IMR-90 (cell line): Measurements from ENCODE around the gene AJM1. TPM values are rescaled to one million over a fixed set of nuclear protein-coding genes. Genes with fewer than 3 reads are reported as not detected.

Experiments used
- ATAC-seq: fragments of 200-7000 bp; cut with Tn5 transposase; 2 replicates; pipeline ENCODE4 v1.9.1; 2020; ENCODE audit warnings: low read depth, mild to moderate bottlenecking, moderate library complexity
- BruUV-seq: library from RNA; stranded (reverse); fragments of 400-500 nt; replicated peaks from 2 replicates; lab custom pipeline; 2021; lab: Mats Ljungman, UMichigan
- CTCF ChIA-PET: fragments of 300-600 bp; formaldehyde crosslinking; extraction: SDS; loops from one replicate; lab custom pipeline; 2021; ENCODE audit warnings: antibody characterized with exemption; lab: Yijun Ruan, JAX
- POLR2A ChIA-PET: fragments of 300-600 bp; sonication (Branson Sonifier 250); formaldehyde crosslinking; loops from one replicate; lab custom pipeline; 2022; ENCODE audit warnings: antibody characterized with exemption; ENCODE audit not compliant: unreplicated experiment; lab: Charles Lee
- DNase-seq: peaks from one replicate; pipeline ENCODE4 v3.0.0; 2013
- H2AFZ ChIP-seq: replicated peaks from 2 replicates; pipeline ENCODE3; 2013; ENCODE audit warnings: low read length, mild to moderate bottlenecking; ENCODE audit not compliant: poor library complexity
- H2AK5ac ChIP-seq: 2 replicates; pipeline ENCODE4 v1.6.1; 2013; ENCODE audit warnings: low read depth, low read length, inconsistent platforms
- H2AK9ac ChIP-seq: replicated peaks from 2 replicates; pipeline ENCODE3; 2013; ENCODE audit warnings: mild to moderate bottlenecking, low read depth, low read length, moderate library complexity; ENCODE audit not compliant: poor library complexity
- H2BK120ac ChIP-seq: 2 replicates; pipeline ENCODE4 v1.6.1; 2013; ENCODE audit warnings: low read depth, low read length, inconsistent platforms
- H2BK15ac ChIP-seq: 3 replicates; pipeline ENCODE4 v1.6.1; 2013; ENCODE audit warnings: low read depth, low read length, inconsistent platforms
- H2BK20ac ChIP-seq: 2 replicates; pipeline ENCODE4 v1.6.1; 2013; ENCODE audit warnings: low read depth, mild to moderate bottlenecking, inconsistent platforms, low read length, moderate library complexity
- H2BK5ac ChIP-seq: 2 replicates; pipeline ENCODE4 v1.6.1; 2013; ENCODE audit warnings: mild to moderate bottlenecking, low read depth, low read length, inconsistent platforms; ENCODE audit not compliant: poor library complexity, severe bottlenecking
- H3K14ac ChIP-seq: replicated peaks from 2 replicates; pipeline ENCODE4 v1.6.1; 2013; ENCODE audit warnings: low read depth, low read length, inconsistent platforms
- H3K18ac ChIP-seq: 2 replicates; pipeline ENCODE4 v1.6.1; 2013; ENCODE audit warnings: low read depth, low read length, control low read depth
- H3K23ac ChIP-seq: 2 replicates; pipeline ENCODE4 v1.6.1; 2013; ENCODE audit warnings: low read depth, low read length, inconsistent platforms
- H3K27ac ChIP-seq: 2 replicates; pipeline ENCODE4 v1.5.1; 2013; ENCODE audit warnings: mild to moderate bottlenecking, control low read depth, low read length; ENCODE audit not compliant: insufficient read depth
- H3K27me3 ChIP-seq: 2 replicates; pipeline ENCODE4 v1.6.1; 2013; ENCODE audit warnings: low read length; ENCODE audit not compliant: control insufficient read depth, insufficient read depth
- H3K36me3 ChIP-seq: 2 replicates; pipeline ENCODE4 v1.6.1; 2013; ENCODE audit warnings: low read length, mixed read lengths; ENCODE audit not compliant: control insufficient read depth, insufficient read depth
- H3K4ac ChIP-seq: 2 replicates; pipeline ENCODE4 v1.6.1; 2013; ENCODE audit warnings: low read depth, low read length, inconsistent platforms
- H3K4me1 ChIP-seq: 2 replicates; pipeline ENCODE4 v1.6.1; 2013; ENCODE audit warnings: low read length, mixed read lengths; ENCODE audit not compliant: control insufficient read depth, insufficient read depth
- H3K4me2 ChIP-seq: 2 replicates; pipeline ENCODE4 v1.6.1; 2013; ENCODE audit warnings: low read depth, mild to moderate bottlenecking, control low read depth, low read length, moderate library complexity
- H3K4me3 ChIP-seq: 2 replicates; pipeline ENCODE4 v1.5.1; 2013; ENCODE audit warnings: low read depth, mild to moderate bottlenecking, control low read depth, low read length, moderate library complexity; ENCODE audit not compliant: insufficient read depth
- H3K56ac ChIP-seq: 2 replicates; pipeline ENCODE4 v1.6.1; 2013; ENCODE audit warnings: low read length, inconsistent platforms; ENCODE audit not compliant: insufficient read depth; ENCODE audit errors: extremely low read depth
- H3K79me1 ChIP-seq, 2 experiments: 2 replicates each; pipeline ENCODE4 v1.6.1; 2013; ENCODE audit warnings: low read length in 2 of 2, inconsistent platforms in 1 of 2, low read depth in 1 of 2
- H3K9ac ChIP-seq: 2 replicates; pipeline ENCODE4 v1.6.1; 2013; ENCODE audit warnings: low read depth, low read length, control low read depth
- H3K9me1 ChIP-seq: 2 replicates; pipeline ENCODE4 v1.6.1; 2013; ENCODE audit warnings: low read length, inconsistent platforms; ENCODE audit not compliant: insufficient read depth
- H3K9me3 ChIP-seq: 2 replicates; pipeline ENCODE4 v1.6.1; 2013; ENCODE audit warnings: low read length; ENCODE audit not compliant: control insufficient read depth, insufficient read depth
- H4K20me1 ChIP-seq: 2 replicates; pipeline ENCODE4 v1.6.1; 2013; ENCODE audit warnings: low read length, inconsistent platforms; ENCODE audit not compliant: insufficient read depth
- H4K5ac ChIP-seq: 2 replicates; pipeline ENCODE4 v1.6.1; 2013; ENCODE audit warnings: mild to moderate bottlenecking, low read depth, low read length, control low read depth
- H4K8ac ChIP-seq, 2 experiments: 2 replicates each; pipeline ENCODE4 v1.6.1; 2013; ENCODE audit warnings: low read depth in 2 of 2, low read length in 2 of 2, control low read depth in 1 of 2, inconsistent platforms in 1 of 2
- H4K91ac ChIP-seq: 2 replicates; pipeline ENCODE4 v1.6.1; 2013; ENCODE audit warnings: low read depth, low read length, inconsistent platforms; ENCODE audit not compliant: insufficient read depth
- BHLHE40 ChIP-seq: fragments of 150-350 bp; IDR thresholded peaks from 2 replicates; pipeline ENCODE4 v1.6.1; 2016; ENCODE audit warnings: mild to moderate bottlenecking, low read depth, low read length
- CEBPB ChIP-seq: IDR thresholded peaks from 2 replicates; pipeline ENCODE4 v1.6.1; 2012; ENCODE audit warnings: low read depth, low read length, improper control_type of control experiment
- CHD1 ChIP-seq: IDR thresholded peaks from 2 replicates; pipeline ENCODE4 v1.6.1; 2012; ENCODE audit warnings: low read depth, low read length, improper control_type of control experiment
- FOS ChIP-seq: fragments of 150-350 bp; IDR thresholded peaks from 2 replicates; pipeline ENCODE4 v1.6.1; 2016; ENCODE audit warnings: low read depth, low read length
- MAFK ChIP-seq: IDR thresholded peaks from 2 replicates; pipeline ENCODE4 v1.6.1; 2012; ENCODE audit warnings: low read depth, low read length, improper control_type of control experiment
- MAZ ChIP-seq: IDR thresholded peaks from 2 replicates; pipeline ENCODE4 v1.6.1; 2012; ENCODE audit warnings: low read depth, mild to moderate bottlenecking, low read length, improper control_type of control experiment, moderate library complexity, borderline replicate concordance
- MXI1 ChIP-seq: IDR thresholded peaks from 2 replicates; pipeline ENCODE4 v1.6.1; 2012; ENCODE audit warnings: low read depth, mild to moderate bottlenecking, low read length, moderate library complexity, borderline replicate concordance
- NFE2L2 ChIP-seq: fragments of 150-350 bp; IDR thresholded peaks from 2 replicates; pipeline ENCODE4 v1.6.1; 2016; ENCODE audit warnings: low read depth, mild to moderate bottlenecking, low read length
- POLR2A ChIP-seq: IDR thresholded peaks from 2 replicates; pipeline ENCODE4 v1.6.1; 2012; ENCODE audit warnings: mild to moderate bottlenecking, low read depth, low read length
- RAD21 ChIP-seq: IDR thresholded peaks from 2 replicates; pipeline ENCODE4 v1.6.1; 2012; ENCODE audit warnings: low read length, improper control_type of control experiment
- RCOR1 ChIP-seq: IDR thresholded peaks from 2 replicates; pipeline ENCODE4 v1.6.1; 2012; ENCODE audit warnings: mild to moderate bottlenecking, low read length, improper control_type of control experiment; ENCODE audit not compliant: insufficient replicate concordance
- RFX5 ChIP-seq: IDR thresholded peaks from 2 replicates; pipeline ENCODE4 v1.8.0; 2012; ENCODE audit warnings: low read depth, mild to moderate bottlenecking, low read length, moderate library complexity
- SMC3 ChIP-seq: fragments of 150-350 bp; IDR thresholded peaks from 2 replicates; pipeline ENCODE4 v1.6.1; 2016; ENCODE audit warnings: low read depth, mild to moderate bottlenecking, antibody characterized with exemption, low read length, moderate library complexity
- WGBS, 2 experiments: methylation state at CpG; one replicate each; pipeline versions ENCODE4 v1.1.5 to v1.1.7; 2013; ENCODE audit warnings: missing lambda C conversion rate in 2 of 2; ENCODE audit not compliant: insufficient read length in 1 of 2; ENCODE audit errors: extremely low coverage in 2 of 2; 5-methylcytosine and 5-hydroxymethylcytosine counted together
- dilution Hi-C: fragments of 300-500 bp; cut with HindIII; formaldehyde crosslinking; loops from one replicate; pipeline ENCODE4 v1.14.3; 2018; ENCODE audit warnings: low sequenced_read_pairs; ENCODE audit not compliant: unreplicated experiment
- in situ Hi-C: fragments of 300-500 bp; cut with MboI; formaldehyde crosslinking; loops from 3 replicates; pipeline ENCODE4 v1.14.3; 2019; ENCODE audit warnings: low sequenced_read_pairs, inconsistent platforms, mixed read lengths
- intact Hi-C: fragments of 100-400 bp; cut with micrococcal nuclease; formaldehyde crosslinking; loops from 2 replicates; pipeline ENCODE4 v1.10.0; 2022
- polyA plus RNA-seq, 3 experiments: library from polyadenylated mRNA; depleted of rRNA; stranded (reverse); fragments of >200 nt; gene quantifications; 2 replicates each; pipeline ENCODE4 v1.2.3, GENCODE V29; 2012; ENCODE audit warnings: low replicate concordance in 1 of 3
- total RNA-seq: library from RNA; depleted of rRNA; stranded (reverse); fragments of >200 nt; gene quantifications from 2 replicates; pipeline ENCODE4 v1.2.3, GENCODE V29; 2012
- TF ChIP-seq, protein P1 (sequence below): fragments of 150-350 bp; IDR thresholded peaks from 2 replicates; pipeline ENCODE4 v1.6.1; 2017; ENCODE audit warnings: mild to moderate bottlenecking, antibody characterized with exemption, low read length, low read depth
- TF ChIP-seq, protein P2 (sequence below): fragments of 150-350 bp; IDR thresholded peaks from 2 replicates; pipeline ENCODE4 v1.6.1; 2016; ENCODE audit warnings: low read depth, mild to moderate bottlenecking, low read length, moderate library complexity, borderline replicate concordance
- TF ChIP-seq, protein P3 (sequence below): conservative IDR thresholded peaks from 2 replicates; pipeline ENCODE4 v1.5.1; 2012; ENCODE audit warnings: mild to moderate bottlenecking, low read depth, low read length, improper control_type of control experiment

Gene AJM1
- total and polyA plus RNA-seq, 2 of the 4 experiments (the other 2 are of a cell fraction) = 0.18 to 1.5 TPM

DNA sequence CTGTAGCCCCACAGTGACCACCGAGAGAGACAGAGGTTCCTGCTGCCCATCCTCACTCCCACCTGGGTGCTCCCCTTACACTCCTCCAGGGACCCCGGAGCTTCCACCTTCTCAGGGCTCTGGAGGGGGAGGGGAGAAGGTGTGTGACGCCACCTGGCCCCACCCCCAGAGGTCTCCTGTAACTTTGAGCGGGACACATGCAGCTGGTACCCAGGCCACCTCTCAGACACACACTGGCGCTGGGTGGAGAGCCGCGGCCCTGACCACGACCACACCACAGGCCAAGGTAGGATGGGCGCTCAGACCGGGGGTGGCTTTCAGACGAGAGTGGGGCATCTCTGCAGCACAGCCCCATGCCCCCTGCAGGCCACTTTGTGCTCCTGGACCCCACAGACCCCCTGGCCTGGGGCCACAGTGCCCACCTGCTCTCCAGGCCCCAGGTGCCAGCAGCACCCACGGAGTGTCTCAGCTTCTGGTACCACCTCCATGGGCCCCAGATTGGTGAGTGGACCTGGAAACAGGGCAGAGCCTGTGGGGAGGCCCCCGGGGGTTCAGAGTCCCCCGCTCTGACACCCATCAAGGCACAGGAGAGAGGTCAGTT is 14.4 kb downstream of the AJM1 start:
- H2BK15ac ChIP-seq = no peak overlapping the region
- peaks cover 0 to 16% of the 10 kb centered on the region in 2 experiments; a peak in 1 of 4 replicates for H3K79me1 ChIP-seq
- H3K9me3 ChIP-seq = no peaks in the 10 kb centered on the region
- H2BK5ac ChIP-seq = no peak overlapping the region
- H2AFZ ChIP-seq = no peak overlapping the region
- no peak overlapping the region for H2BK20ac ChIP-seq
- ATAC-seq (no peak), DNase-seq (no peak)
- no peak overlapping the region for H4K8ac ChIP-seq
- no peak overlapping the region for H3K4me2 ChIP-seq
- intact Hi-C loops (no loop called here), in situ Hi-C loops (no loop called here), dilution Hi-C loops (no loop called here)
- WGBS, 2 experiments = 100% methylated on average over 1 of the region's 14 CpGs; no CpG with 5 or more reads in 1 of the 2 experiments
- no peak overlapping the region for H3K4ac ChIP-seq
- no peak for TF ChIP-seq SMC3
- no peak for TF ChIP-seq MAZ
- no peak for TF ChIP-seq FOS
- no peak for TF ChIP-seq CHD1
- no peak for TF ChIP-seq RFX5
- TF ChIP-seq MAFK = no peak
- TF ChIP-seq, protein P1, sequence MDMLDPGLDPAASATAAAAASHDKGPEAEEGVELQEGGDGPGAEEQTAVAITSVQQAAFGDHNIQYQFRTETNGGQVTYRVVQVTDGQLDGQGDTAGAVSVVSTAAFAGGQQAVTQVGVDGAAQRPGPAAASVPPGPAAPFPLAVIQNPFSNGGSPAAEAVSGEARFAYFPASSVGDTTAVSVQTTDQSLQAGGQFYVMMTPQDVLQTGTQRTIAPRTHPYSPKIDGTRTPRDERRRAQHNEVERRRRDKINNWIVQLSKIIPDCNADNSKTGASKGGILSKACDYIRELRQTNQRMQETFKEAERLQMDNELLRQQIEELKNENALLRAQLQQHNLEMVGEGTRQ = no peak
- TF ChIP-seq, protein P2, sequence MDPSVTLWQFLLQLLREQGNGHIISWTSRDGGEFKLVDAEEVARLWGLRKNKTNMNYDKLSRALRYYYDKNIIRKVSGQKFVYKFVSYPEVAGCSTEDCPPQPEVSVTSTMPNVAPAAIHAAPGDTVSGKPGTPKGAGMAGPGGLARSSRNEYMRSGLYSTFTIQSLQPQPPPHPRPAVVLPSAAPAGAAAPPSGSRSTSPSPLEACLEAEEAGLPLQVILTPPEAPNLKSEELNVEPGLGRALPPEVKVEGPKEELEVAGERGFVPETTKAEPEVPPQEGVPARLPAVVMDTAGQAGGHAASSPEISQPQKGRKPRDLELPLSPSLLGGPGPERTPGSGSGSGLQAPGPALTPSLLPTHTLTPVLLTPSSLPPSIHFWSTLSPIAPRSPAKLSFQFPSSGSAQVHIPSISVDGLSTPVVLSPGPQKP = no peak
- no peak for TF ChIP-seq MXI1
- TF ChIP-seq BHLHE40 = no peak
- TF ChIP-seq, protein P3, sequence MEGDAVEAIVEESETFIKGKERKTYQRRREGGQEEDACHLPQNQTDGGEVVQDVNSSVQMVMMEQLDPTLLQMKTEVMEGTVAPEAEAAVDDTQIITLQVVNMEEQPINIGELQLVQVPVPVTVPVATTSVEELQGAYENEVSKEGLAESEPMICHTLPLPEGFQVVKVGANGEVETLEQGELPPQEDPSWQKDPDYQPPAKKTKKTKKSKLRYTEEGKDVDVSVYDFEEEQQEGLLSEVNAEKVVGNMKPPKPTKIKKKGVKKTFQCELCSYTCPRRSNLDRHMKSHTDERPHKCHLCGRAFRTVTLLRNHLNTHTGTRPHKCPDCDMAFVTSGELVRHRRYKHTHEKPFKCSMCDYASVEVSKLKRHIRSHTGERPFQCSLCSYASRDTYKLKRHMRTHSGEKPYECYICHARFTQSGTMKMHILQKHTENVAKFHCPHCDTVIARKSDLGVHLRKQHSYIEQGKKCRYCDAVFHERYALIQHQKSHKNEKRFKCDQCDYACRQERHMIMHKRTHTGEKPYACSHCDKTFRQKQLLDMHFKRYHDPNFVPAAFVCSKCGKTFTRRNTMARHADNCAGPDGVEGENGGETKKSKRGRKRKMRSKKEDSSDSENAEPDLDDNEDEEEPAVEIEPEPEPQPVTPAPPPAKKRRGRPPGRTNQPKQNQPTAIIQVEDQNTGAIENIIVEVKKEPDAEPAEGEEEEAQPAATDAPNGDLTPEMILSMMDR = no peak
- no peak for TF ChIP-seq RAD21
- no peak for TF ChIP-seq CEBPB
- TF ChIP-seq RCOR1 = no peak
- TF ChIP-seq POLR2A = no peak
- no peak for TF ChIP-seq NFE2L2
- no peak overlapping the region for H3K4me3 ChIP-seq
- no peak overlapping the region for H3K23ac ChIP-seq
- ChIA-PET CTCF (no interaction called here), POLR2A (no interaction called here)
- peaks cover 5% of the 10 kb centered on the region; the same call in 1 of the 2 replicates for H4K20me1 ChIP-seq
- no peak overlapping the region for H2AK5ac ChIP-seq
- no peak overlapping the region for H4K5ac ChIP-seq
- peaks cover 12% of the 10 kb centered on the region for H3K36me3 ChIP-seq
- H3K14ac ChIP-seq = no peak overlapping the region
- H2BK120ac ChIP-seq = no peak overlapping the region
- no peaks in the 10 kb centered on the region for H3K9me1 ChIP-seq
- no peak overlapping the region for H2AK9ac ChIP-seq
- no TSS peak for BruUV-seq
- H3K56ac ChIP-seq = no peak overlapping the region
- H3K18ac ChIP-seq = no peak overlapping the region
- no peak overlapping the region for H4K91ac ChIP-seq
- no peak overlapping the region for H3K9ac ChIP-seq
- H3K27me3 ChIP-seq = no peaks in the 10 kb centered on the region
- H3K27ac ChIP-seq = no peak overlapping the region
- peaks cover 8% of the 10 kb centered on the region for H3K4me1 ChIP-seq
